ENCODE results near the gene DNASE1L3.

DNASE1L3 gene

GRCh38 chr3:58179235-58180098, 31.3 kb downstream of the DNASE1L3 start:
- no peak for DNase-seq (ENCODE audit: low read depth in 2 of 2)

GRCh38 chr3:58178528-58179234, 32.1 kb downstream of the DNASE1L3 start:
- no peak for DNase-seq (ENCODE audit: low read depth in 2 of 2)

GRCh38 chr3:58177747-58178527, 32.8 kb downstream of the DNASE1L3 start:
- peak; percentile 92 for DNase-seq (ENCODE audit: low read depth in 2 of 2)

- no peak for DNase-seq (ENCODE audit: low read depth in 2 of 2)
These were observed 33.8 kb downstream of the DNASE1L3 start for GRCh38 chr3:58176827-58177489.

- no peak for DNase-seq (ENCODE audit: low read depth in 2 of 2)
These were observed 34.6 kb downstream of the DNASE1L3 start for GRCh38 chr3:58176185-58176530.

GRCh38 chr3:58175437-58176184, 35.2 kb downstream of the DNASE1L3 start:
- DNase-seq (ENCODE audit: low read depth in 2 of 2), result no peak

- DNase-seq (ENCODE audit: low read depth in 2 of 2), result no peak
These were observed 35.7 kb downstream of the DNASE1L3 start for GRCh38 chr3:58175187-58175436.

GRCh38 chr3:58173669-58174398, 36.9 kb downstream of the DNASE1L3 start:
- no peak for DNase-seq (ENCODE audit: low read depth in 2 of 2)

GRCh38 chr3:58173029-58173668, 37.6 kb downstream of the DNASE1L3 start:
- no peak for DNase-seq (ENCODE audit: low read depth in 2 of 2)

- no peak for DNase-seq (ENCODE audit: low read depth in 2 of 2)
These were observed 39.6 kb downstream of the DNASE1L3 start for GRCh38 chr3:58171126-58171525.

GRCh38 chr3:58170376-58170775, 40.4 kb downstream of the DNASE1L3 start:
- DNase-seq (ENCODE audit: low read depth in 2 of 2), result no peak

- no peak for DNase-seq (ENCODE audit: low read depth in 2 of 2)
These were observed 41.4 kb downstream of the DNASE1L3 start for GRCh38 chr3:58169371-58169770.

GRCh38 chr3:58168498-58168897, 42.3 kb downstream of the DNASE1L3 start:
- no peak for DNase-seq (ENCODE audit: low read depth in 2 of 2)

GRCh38 chr3:58167431-58168351, 43.1 kb downstream of the DNASE1L3 start:
- peak; percentile 27 to 53 for DNase-seq (ENCODE audit: low read depth in 2 of 2)

GRCh38 chr3:58164906-58165821, 45.6 kb downstream of the DNASE1L3 start:
- DNase-seq (ENCODE audit: low read depth in 2 of 2), result no peak

GRCh38 chr3:58164199-58164879, 46.4 kb downstream of the DNASE1L3 start:
- no peak for DNase-seq (ENCODE audit: low read depth in 2 of 2)

- DNase-seq (ENCODE audit: low read depth in 2 of 2), result no peak
These were observed 47.5 kb downstream of the DNASE1L3 start for GRCh38 chr3:58163234-58163633.
